Kidney (tissue), 14 donors: Measurements from ENCODE around the gene CCT8. TPM values are rescaled to one million over a fixed set of nuclear protein-coding genes. Genes with fewer than 3 reads are reported as not detected.

Experiments used
- DNase-seq, 5 donors: peaks; one replicate each; pipeline ENCODE4 v3.0.0-alpha.2; 2013 to 2020
- FAIRE-seq: peaks from 2 replicates; lab custom pipeline; 2012; peaks lifted over from hg19 to GRCh38; lab: Jason Lieb, UNC
- H3K27ac ChIP-seq, 2 donors: one replicate each; pipeline ENCODE4 v1.7.0; 2013; ENCODE audit warnings: low read depth in 2 of 2, low read length in 2 of 2, inconsistent platforms in 1 of 2
- H3K27me3 ChIP-seq: one replicate; pipeline ENCODE4 v1.7.1; 2013; ENCODE audit warnings: low read length, inconsistent platforms; ENCODE audit not compliant: control insufficient read depth, insufficient read depth
- H3K36me3 ChIP-seq, 3 donors: one replicate each; pipeline versions ENCODE4 v1.7.0 to v1.7.1; 2013; ENCODE audit warnings: low read length in 3 of 3, control low read depth in 1 of 3, inconsistent platforms in 1 of 3; ENCODE audit not compliant: insufficient read depth in 3 of 3, control insufficient read depth in 2 of 3
- H3K4me1 ChIP-seq, 3 donors: one replicate each; pipeline versions ENCODE4 v1.7.0 to v1.7.1; 2013; ENCODE audit warnings: low read length in 3 of 3, inconsistent platforms in 1 of 3, low read depth in 1 of 3; ENCODE audit not compliant: control insufficient read depth in 2 of 3, insufficient read depth in 2 of 3
- H3K4me3 ChIP-seq, 3 donors: one replicate each; pipeline versions ENCODE4 v1.7.0 to v1.8.1; 2013; ENCODE audit warnings: low read length in 3 of 3, control low read depth in 1 of 3, inconsistent platforms in 1 of 3
- H3K9ac ChIP-seq, 3 donors: one replicate each; pipeline versions ENCODE4 v1.7.0 to v1.7.1; 2013; ENCODE audit warnings: low read length in 3 of 3, control low read depth in 1 of 3, inconsistent platforms in 1 of 3
- H3K9me3 ChIP-seq, 3 donors: one replicate each; pipeline versions ENCODE4 v1.7.0 to v1.7.1; 2013; ENCODE audit warnings: low read length in 3 of 3, control low read depth in 1 of 3, inconsistent platforms in 1 of 3; ENCODE audit not compliant: control insufficient read depth in 2 of 3, insufficient read depth in 1 of 3
- CTCF ChIP-seq: IDR thresholded peaks from 3 replicates; pipeline ENCODE4 v1.5.1; 2012; ENCODE audit warnings: mild to moderate bottlenecking, moderate library complexity, borderline replicate concordance; ENCODE audit not compliant: insufficient read depth; ENCODE audit errors: extremely low read depth
- intact Hi-C: fragments of 100-400 bp; cut with DNase I; formaldehyde crosslinking; loops from one replicate; pipeline ENCODE4 v1.11.1; 2022
- polyA plus RNA-seq: library from polyadenylated mRNA; stranded (reverse); fragments of 350-450 nt; fragmentation: Illumina TruSeq; extraction: RNeasy Lipid Tissue Mini Kit (QIAGEN cat#74804); gene quantifications from one replicate; pipeline ENCODE4 v1.2.3, GENCODE V29; 2014; ENCODE audit warnings: low read depth, low replicate concordance; ENCODE audit not compliant: insufficient read depth
- total RNA-seq: library from RNA; stranded (reverse); fragmentation: NEBNext Ultra II Directional; extraction: Animal tissue kit (Norgen Biotek cat#: 25700); gene quantifications from one replicate; pipeline ENCODE4 v1.2.1, GENCODE V29; 2021
- donor health status: control.
- donor health status: control.
- donor health status: control.
- donor health status: control.
- donor health status: control.
- donor health status: DM: yes; HTN: yes; CAD: no.
- donor health status: Normal renal cell carcinoma (clear cell type).

CCT8 gene
- total and polyA plus RNA-seq, 2 donors from 2014 or later, result 101 to 119 TPM

- H3K36me3 ChIP-seq, result no peaks in the 10 kb centered on the region
- H3K27ac ChIP-seq, result no peak overlapping the region
- no peak overlapping the region for H3K4me3 ChIP-seq
- no peaks in the 10 kb centered on the region for H3K9me3 ChIP-seq
- no peaks in the 10 kb centered on the region for H3K4me1 ChIP-seq
- intact Hi-C loops, result loop anchor here (10.0 kb wide), 1 partner anchor 278 kb away; no protein-coding TSS in a partner anchor
- H3K27me3 ChIP-seq, result no peaks in the 10 kb centered on the region
- no peak for TF ChIP-seq CTCF
- DNase-seq, result no peak
- no peak for FAIRE-seq
- H3K9ac ChIP-seq, result no peak overlapping the region
Measured at GRCh38 chr21:29096218-29097015, 23.0 kb upstream of the CCT8 start.

- FAIRE-seq, result no peak
Measured at GRCh38 chr21:29092102-29092959, 18.9 kb upstream of the CCT8 start.

GRCh38 chr21:29091033-29091432, 17.6 kb upstream of the CCT8 start:
- FAIRE-seq (no peak), DNase-seq (no peak)
- no peaks in the 10 kb centered on the region for H3K27me3 ChIP-seq
- no peaks in the 10 kb centered on the region for H3K9me3 ChIP-seq
- no peak for TF ChIP-seq CTCF
- intact Hi-C loops, result loop anchor here (10.0 kb wide), 1 partner anchor 284 kb away; no protein-coding TSS in a partner anchor
- H3K4me3 ChIP-seq, result no peak overlapping the region
- H3K27ac ChIP-seq, result no peak overlapping the region
- no peaks in the 10 kb centered on the region for H3K4me1 ChIP-seq
- no peaks in the 10 kb centered on the region for H3K36me3 ChIP-seq
- no peak overlapping the region for H3K9ac ChIP-seq

More at GRCh38 chr21:29092102-29092959, 18.9 kb upstream of the CCT8 start:
- H3K4me3 ChIP-seq, result no peak overlapping the region
- H3K4me1 ChIP-seq, result no peaks in the 10 kb centered on the region
- no peaks in the 10 kb centered on the region for H3K27me3 ChIP-seq
- no peak overlapping the region for H3K9ac ChIP-seq
- no peaks in the 10 kb centered on the region for H3K36me3 ChIP-seq
- no peaks in the 10 kb centered on the region for H3K9me3 ChIP-seq
- no peak for DNase-seq
- intact Hi-C loops, result loop anchor here (10.0 kb wide), 1 partner anchor 282 kb away; no protein-coding TSS in a partner anchor
- no peak overlapping the region for H3K27ac ChIP-seq
- TF ChIP-seq CTCF, result no peak
